NCI-H446 (cell line): ENCODE data around the gene NCOA6.

Experiments used
- DNase-seq, 2 experiments: peaks; one replicate each; lab custom pipeline; 2025; lab: John Stamatoyannopoulos, UW

NCOA6 gene

GRCh38 chr20:34825530-34826362 lies at the start of gene NCOA6:
Gene NCOA6 (minus strand): TSS chr20:34825651. CDS start chr20:34782355, 43,296 bp downstream.
- peak; percentile 56 to 88 for DNase-seq

GRCh38 chr20:34874094-34874654 lies 48.7 kb upstream of the NCOA6 start:
- peak; percentile 83 to 91 for DNase-seq

- no peak for DNase-seq
These were observed 48.2 kb upstream of the NCOA6 start for GRCh38 chr20:34873583-34874093.

- peak; percentile 12 to 78 for DNase-seq
These were observed 47.3 kb upstream of the NCOA6 start, which contains the start of gene GGT7 for GRCh38 chr20:34872622-34873224. Gene GGT7 (minus strand): TSS chr20:34872856. CDS start chr20:34872815, 41 bp downstream.

GRCh38 chr20:34871966-34872621 lies 46.6 kb upstream of the NCOA6 start:
- DNase-seq, result no peak

GRCh38 chr20:34871320-34871926 lies 46.0 kb upstream of the NCOA6 start:
- DNase-seq, result no peak

- DNase-seq, result no peak
These were observed 38.8 kb upstream of the NCOA6 start for GRCh38 chr20:34864216-34864615.

GRCh38 chr20:34863421-34863965 lies 38.0 kb upstream of the NCOA6 start:
- DNase-seq, result no peak

GRCh38 chr20:34862724-34863123 lies 37.3 kb upstream of the NCOA6 start:
- DNase-seq, result no peak

- no peak for DNase-seq
These were observed 36.1 kb upstream of the NCOA6 start for GRCh38 chr20:34861386-34862084.

- no peak for DNase-seq
These were observed 34.5 kb upstream of the NCOA6 start for GRCh38 chr20:34859826-34860545.

- DNase-seq, result no peak
These were observed 33.9 kb upstream of the NCOA6 start for GRCh38 chr20:34859367-34859766.

GRCh38 chr20:34852298-34852697 lies 26.8 kb upstream of the NCOA6 start:
- no peak for DNase-seq

- no peak for DNase-seq
These were observed 25.5 kb upstream of the NCOA6 start for GRCh38 chr20:34850969-34851368.

GRCh38 chr20:34849778-34850177 lies 24.3 kb upstream of the NCOA6 start:
- DNase-seq, result no peak

- DNase-seq, result no peak
These were observed 23.1 kb upstream of the NCOA6 start for GRCh38 chr20:34848597-34848996.

GRCh38 chr20:34843421-34843820 lies 18.0 kb upstream of the NCOA6 start:
- DNase-seq, result no peak

- DNase-seq, result no peak
These were observed 16.7 kb upstream of the NCOA6 start for GRCh38 chr20:34842143-34842542.

- peak; percentile 35 to 75 for DNase-seq
These were observed 9.0 kb upstream of the NCOA6 start for GRCh38 chr20:34834459-34834893.

GRCh38 chr20:34831936-34832335 lies 6.5 kb upstream of the NCOA6 start:
- DNase-seq, result no peak
